Stimulated activated CD4-positive, alpha-beta T cell treated with anti-CD3 and anti-CD28 coated beads, Interleukin-1b, Interleukin-23, amount 100 ng/mL, for 4 hours (primary cell): Measurements from ENCODE around the gene MLIP.

ENCODE experiments used
- DNase-seq, 2 donors: peaks; one replicate each; pipeline ENCODE4 v3.0.0-alpha.2; 2020; ENCODE audit warnings: low read depth in 2 of 2

MLIP gene

DNA sequence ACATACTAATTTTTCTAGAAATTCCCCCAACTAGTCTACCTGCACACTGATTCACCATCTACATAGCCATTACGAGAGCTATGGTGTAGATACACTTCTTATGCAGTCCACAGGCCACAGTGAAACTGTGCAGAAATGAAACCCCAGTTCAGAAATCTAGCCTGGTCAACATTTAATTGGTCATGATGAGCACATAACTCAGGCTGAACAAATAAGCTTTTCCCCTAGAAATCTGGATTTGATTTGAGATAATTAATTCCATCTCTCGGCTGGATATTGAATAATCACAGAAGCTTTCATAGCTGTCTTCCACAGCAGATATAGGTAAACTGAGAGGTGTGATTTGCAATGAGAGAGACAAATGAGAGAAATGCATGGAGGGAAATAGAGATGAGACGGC, 174.4 kb downstream of the MLIP start:
- no peak for DNase-seq

DNA sequence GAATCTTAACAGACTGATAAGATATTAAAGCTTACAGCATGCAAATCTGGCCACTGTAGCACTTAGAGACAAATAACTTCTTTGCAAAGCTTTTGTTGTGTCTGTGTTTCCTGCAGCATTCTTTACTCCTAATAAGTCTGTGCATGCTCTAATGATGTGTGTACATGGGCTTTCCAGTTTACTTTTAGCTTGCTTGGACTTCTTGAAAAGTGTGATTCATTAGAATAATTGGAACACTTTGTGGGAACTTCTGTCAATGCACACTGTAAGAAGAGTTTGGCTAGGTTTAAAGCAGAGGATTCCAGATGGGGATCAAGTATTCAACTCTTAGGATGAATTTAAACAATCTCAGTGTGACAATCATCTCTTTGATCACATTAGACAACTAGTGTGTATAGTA, 174.9 kb downstream of the MLIP start:
- no peak for DNase-seq

DNA sequence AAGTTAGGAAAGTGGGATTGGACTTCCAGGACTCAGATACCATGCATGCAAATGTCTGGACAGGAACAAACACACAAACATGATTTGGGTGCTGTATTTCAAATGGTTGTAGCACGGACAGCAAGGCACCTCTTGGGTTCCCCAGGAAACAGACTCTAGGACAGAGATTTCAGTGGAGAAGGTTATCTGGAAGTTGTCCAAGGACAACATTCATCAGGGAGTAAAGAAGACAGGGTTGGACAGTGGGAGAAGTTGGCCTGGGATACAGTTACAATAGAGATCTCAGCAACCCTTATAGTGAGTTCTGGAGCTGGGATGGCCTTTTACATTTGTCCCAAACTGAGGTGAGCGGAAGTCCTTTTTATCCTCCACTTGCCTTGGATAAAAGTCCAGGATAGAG, 177.2 kb downstream of the MLIP start:
- no peak for DNase-seq

DNA sequence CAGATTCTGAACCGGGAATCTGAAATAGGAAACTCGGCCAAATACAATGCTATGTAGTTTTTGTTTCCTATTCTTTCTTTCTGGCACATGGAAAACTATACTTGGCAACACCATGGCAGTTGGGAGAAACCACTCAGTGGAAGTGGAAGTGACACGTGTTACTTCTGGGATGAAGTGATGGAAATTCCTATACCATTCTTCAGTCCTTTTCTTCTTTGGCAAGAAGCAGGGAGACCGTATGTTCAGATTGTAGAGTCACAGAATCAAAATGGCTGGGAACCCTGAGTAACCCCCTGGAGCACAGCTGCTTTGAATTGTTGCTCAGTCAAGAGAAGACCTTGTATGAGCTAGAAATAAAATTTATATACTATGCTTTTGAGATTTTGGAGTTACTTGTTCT, 178.2 kb downstream of the MLIP start:
- DNase-seq, result no peak

DNA sequence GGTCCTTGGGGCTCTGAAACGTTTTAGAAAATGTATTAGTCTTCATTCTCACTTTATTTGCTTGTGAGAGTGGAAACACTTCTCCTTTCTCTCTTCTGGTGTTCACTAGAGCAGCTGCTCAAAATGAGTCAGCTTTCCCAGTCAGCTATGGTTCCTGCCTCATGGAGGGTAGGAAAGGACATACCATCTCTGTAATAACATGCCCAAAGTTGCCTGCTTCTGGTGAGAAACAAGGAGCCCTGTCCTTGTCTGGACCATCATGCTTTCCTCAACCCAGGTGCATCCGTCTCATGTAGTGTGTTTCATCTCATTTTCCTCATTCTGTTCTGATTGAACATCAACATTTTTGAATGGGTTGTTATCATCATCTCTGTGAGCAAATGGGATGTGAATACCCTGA, 179.9 kb downstream of the MLIP start:
- no peak for DNase-seq

DNA sequence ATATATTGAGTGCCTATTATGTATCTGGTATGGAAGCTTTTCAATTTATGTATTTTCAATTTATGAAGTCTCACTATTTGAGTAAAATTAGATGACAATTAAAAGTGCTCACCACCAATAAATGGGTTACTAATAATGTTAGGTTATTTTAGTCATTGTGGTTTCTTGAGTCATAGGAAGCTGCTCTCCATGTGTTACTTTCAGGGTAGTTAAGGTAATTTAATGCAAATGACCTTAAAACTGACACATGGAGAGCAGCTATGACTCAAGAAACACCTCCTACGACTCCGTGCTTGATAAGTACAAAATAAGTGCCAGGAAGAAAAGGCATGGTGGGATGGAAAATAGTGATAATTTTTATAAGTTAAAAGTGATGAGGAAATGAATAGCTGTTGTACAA, 180.5 kb downstream of the MLIP start:
- no peak for DNase-seq

DNA sequence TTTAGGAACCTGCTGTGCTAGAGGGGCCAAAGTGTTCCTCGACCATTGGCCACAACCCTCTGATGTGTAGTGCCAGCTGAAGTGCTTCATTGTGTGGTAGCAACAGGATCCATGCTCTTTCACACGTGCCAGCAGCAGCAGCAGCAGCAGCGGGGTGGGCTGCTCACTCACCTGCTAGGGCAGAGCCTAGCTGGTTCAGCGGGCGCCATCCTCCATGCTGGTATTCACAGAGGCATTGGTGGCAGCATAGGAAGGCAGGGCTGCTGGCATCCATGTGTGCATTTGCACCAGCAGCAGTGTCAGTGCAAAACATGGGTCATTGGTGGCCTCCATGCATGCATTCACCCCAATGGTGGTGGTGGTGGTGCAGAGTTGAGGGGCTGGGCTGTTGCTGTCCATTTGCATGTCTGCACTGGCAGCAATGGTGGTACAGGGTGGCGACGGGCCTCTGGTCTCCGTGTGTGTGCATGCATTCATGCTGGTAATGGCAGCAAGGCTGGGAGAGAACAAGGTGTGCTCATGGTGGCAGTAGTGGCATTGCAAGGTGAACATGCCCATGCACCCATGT, 183.8 kb downstream of the MLIP start:
- no peak for DNase-seq

DNA sequence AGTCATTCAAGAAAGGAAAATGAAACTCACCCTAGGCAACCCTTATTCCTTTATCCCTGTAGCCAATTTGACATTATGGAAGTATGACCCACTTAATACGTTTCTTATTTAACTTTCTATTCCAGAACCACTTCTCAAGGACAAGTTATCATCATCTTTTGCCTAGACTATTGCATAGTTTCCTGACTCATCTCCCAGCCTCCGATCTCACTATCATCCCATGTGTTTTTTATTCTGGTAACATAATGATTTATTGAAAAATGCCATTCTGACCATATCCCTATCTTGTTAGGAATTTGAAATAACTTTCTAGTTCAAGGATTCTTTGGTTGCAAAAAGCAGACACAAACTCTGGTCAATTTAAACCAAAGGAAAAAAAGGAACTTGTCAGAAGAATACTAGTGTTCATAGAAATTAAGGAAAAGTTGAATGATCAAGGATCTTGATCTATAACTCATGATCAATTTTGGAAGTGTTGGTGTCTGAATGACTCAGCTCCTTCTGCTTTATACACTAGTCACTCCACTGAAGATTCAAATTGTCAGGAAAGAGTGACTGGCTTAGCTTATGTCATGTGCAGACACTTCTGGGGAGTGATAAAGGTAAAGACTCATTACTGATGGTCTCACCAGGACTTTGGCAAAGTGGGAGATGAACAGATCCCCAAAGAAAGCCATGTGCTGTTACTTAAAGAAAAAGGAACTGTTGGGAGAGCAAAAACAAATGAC, 188.5 kb downstream of the MLIP start:
- DNase-seq, result no peak

DNA sequence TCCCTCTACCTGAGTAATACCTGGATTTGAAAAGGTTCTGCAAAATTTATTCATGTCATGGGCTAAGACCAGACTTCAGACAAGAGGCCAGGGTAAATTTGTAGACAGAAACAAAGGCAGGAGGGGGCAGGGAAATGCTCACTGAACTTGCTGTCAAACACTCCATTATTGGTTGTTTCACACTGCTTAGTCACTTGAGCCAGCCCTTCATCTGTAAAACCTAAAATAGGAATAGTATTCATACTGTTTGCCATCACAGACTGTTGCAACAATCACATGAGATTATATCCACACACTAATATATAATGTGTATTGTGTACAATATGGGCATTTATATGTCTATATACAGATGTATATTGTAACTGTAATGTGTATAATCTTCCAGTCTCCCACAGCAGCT, 190.5 kb downstream of the MLIP start:
- DNase-seq, result no peak

DNA sequence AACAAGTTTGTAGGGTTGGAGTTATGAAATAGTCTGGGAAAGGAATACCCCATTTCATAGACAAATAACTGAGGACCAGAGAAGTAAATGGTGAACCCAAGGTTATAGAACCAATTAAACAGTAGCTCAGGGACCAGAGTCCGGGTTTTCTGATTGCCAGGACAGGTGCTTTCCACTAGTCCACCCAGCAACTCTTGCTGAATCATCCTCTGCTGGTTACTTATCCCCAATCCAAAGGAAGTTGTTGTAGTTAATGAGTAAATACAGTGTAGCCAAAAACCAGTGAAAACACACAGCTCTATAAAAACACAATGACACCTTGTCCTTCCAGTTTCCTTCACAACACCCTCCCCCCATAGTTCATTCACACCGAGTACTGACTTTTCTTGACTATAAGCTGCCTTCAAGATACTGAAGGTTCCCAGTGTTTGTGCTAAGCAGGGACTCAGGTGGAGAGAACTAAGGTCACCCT, 196.2 kb downstream of the MLIP start:
- DNase-seq, result no peak

DNA sequence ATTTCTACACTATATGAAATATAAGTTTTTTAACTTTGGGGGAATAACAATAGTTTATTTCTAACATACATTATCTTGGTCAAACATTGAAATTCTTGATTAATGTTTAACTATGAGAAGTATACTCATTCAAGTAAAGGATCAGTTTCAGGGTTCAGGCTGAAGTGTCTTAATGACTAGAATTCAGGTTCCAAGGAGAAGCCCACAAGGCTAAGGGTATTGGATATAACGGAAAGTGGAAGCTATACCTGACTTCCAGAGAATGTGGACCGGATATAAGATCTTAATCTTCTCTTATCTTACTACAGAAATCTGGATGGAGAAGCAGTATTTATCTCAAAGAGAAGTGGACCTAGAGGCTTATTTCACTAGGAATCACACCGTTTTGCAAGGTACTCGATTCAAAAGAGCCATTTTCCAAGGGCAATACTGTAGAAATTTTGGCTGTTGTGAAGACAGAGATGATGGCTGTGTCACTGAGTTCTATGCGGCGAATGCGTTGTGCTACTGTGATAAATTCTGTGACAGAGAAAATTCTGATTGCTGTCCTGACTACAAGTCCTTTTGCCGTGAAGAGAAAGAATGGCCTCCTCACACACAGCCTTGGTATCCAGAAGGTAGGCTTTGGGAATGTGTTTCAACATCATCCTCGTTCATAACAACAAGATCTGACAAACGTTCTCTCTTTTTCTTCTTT, 197.2 kb downstream of the MLIP start, which contains the start of gene TINAG:
TSS of gene TINAG (plus strand) at position 153 of the 697 bp plus-strand sequence. CDS start at position 263, 110 bp downstream.
- no peak for DNase-seq

DNA sequence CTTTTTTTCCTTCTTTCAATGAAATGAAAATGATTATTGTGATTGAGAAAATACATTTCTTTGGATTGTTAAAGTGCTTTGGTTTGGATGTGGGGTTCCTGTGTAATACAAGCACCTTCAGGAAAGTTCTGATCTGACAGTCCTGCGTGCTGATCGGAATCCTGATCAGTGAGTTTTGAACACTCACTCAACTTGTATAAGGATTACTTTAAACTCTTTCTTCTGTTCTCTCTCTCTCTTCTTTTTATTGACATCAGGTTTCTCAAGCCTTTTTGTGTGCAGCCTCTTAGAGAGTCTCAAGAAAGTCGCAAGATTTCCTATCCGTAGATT, 197.7 kb downstream of the MLIP start:
- no peak for DNase-seq

DNA sequence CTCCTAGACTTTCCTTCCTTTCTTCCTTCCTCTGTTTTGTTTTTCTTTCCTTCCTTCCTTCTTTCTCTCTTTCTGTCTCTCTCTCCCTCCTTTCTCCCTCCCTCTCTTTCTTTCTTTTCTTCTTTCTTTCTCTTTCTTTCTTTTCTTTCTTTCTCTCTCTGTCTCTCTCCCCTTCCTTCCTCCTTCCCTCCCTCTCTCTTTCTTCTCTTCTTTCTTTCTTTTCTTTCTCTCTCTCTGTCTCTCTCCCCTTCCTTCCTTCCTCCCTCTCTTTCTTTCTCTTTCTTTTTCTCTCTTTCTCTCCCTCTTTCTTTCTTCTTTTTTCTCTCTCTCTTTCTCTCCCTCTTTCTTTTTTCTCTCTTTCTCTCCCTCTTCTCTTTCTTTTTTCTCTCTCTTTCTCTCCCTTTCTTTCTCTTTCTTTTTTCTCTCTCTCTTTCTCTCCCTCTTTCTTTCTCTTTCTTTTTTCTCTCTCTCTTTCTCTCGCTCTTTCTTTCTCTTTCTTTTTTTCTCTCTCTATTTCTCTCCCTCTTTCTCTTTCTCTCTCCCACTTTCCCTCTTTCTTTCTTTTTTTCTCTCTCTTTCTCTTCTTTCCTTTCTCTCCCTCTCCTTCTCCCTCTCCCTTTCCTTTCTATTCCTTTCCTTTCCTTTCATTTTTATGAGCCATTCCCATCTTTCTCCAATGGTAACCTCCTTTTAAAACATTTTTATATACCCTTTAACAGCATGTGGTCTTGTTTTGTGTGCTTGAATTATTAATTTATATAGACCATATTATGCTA, 199.3 kb downstream of the MLIP start:
- no peak for DNase-seq

DNA sequence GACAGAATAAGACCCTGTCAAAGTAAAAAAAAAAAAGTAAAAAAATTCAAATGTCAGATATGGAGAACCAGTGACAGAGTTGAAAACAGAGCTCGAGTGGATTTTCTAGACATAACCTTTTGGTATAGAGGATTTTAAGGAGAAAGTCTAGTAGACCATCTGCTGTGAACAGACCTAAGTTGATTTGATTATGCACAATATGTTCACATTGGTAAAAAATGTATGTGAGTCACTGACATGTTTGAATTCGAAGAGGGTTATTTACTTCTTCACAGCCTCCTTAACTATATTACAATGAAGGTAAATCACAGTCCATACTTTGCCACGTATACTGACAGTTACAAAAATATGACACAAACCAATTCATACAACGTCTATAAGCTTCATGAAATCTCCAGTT, 204.4 kb downstream of the MLIP start:
- DNase-seq, result no peak
